HepG2 (cell line): ENCODE data around the gene ZMYM3.

ENCODE experiments used
- GABPA ChIP-seq, 2 experiments: IDR thresholded peaks; 2 replicates each; pipeline ENCODE4 v1.6.1; 2011 to 2016; ENCODE audit warnings: low read depth in 2 of 2, low read length in 1 of 2, missing biosample characterization in 1 of 2, missing genetic modification characterization in 1 of 2
- POLR2A ChIP-seq, 2 experiments: IDR thresholded peaks; 2 replicates each; pipeline ENCODE4 v1.6.1; 2011; ENCODE audit warnings: low read depth in 2 of 2, low read length in 2 of 2, mild to moderate bottlenecking in 1 of 2, moderate library complexity in 1 of 2; ENCODE audit not compliant: insufficient read depth in 1 of 2
- SRSF9 ChIP-seq: fragments of 200-400 bp; formaldehyde crosslinking; IDR thresholded peaks from 2 replicates; pipeline ENCODE4 v1.6.1; 2018; ENCODE audit warnings: borderline replicate concordance, mild to moderate bottlenecking, low read depth, low read length; ENCODE audit not compliant: insufficient read depth, poor library complexity, severe bottlenecking
- SYNCRIP ChIP-seq: fragments of 200-400 bp; formaldehyde crosslinking; IDR thresholded peaks from 2 replicates; pipeline ENCODE4 v1.6.1; 2018; ENCODE audit warnings: mild to moderate bottlenecking, low read depth, low read length; ENCODE audit not compliant: insufficient read depth
- ZNF546 ChIP-seq: sonication (generic); formaldehyde crosslinking; conservative IDR thresholded peaks from 2 replicates; pipeline ENCODE4 v1.8.1; 2023; ENCODE audit warnings: mild to moderate bottlenecking, missing genetic modification reagents
- TF ChIP-seq, protein P1 (sequence below): sonication (generic); formaldehyde crosslinking; IDR thresholded peaks from 2 replicates; pipeline ENCODE4 v1.5.0; 2020; ENCODE audit warnings: mild to moderate bottlenecking, missing genetic modification reagents, moderate library complexity

DNA sequence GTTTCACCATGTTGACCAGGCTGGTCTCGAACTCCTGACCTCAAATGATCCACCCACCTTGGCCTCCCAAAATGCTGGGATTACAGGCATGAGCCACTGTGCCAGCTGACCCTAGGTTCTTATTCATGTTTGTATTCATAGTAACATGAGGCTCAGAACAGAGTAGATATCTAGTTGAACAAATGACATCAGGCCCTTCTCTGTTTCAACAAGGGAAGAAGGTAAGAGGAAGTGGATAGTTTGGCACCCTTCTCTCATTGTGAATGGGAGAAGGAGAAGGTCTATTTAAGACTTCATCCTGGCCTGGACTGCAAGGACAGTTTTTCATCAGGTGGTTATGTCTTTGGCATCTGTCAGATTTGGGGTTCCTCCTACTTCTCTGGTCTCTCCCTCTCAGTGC is 17.1 kb downstream of the ZMYM3 start:
- TF ChIP-seq POLR2A (IDR thresholded peaks at IDR 0.05; ENCODE audit: insufficient read depth in 1 of 2, low read depth in 2 of 2, low read length in 2 of 2), result no peak
- no peak for TF ChIP-seq SRSF9
- TF ChIP-seq ZNF546, result no peak
- no peak for TF ChIP-seq GABPA (IDR thresholded peaks at IDR 0.05; ENCODE audit: low read depth, low read length)
- TF ChIP-seq GABPA (CRISPR knock-in tag; IDR thresholded peaks at IDR 0.05; ENCODE audit: low read depth), result no peak
- TF ChIP-seq, protein P1, sequence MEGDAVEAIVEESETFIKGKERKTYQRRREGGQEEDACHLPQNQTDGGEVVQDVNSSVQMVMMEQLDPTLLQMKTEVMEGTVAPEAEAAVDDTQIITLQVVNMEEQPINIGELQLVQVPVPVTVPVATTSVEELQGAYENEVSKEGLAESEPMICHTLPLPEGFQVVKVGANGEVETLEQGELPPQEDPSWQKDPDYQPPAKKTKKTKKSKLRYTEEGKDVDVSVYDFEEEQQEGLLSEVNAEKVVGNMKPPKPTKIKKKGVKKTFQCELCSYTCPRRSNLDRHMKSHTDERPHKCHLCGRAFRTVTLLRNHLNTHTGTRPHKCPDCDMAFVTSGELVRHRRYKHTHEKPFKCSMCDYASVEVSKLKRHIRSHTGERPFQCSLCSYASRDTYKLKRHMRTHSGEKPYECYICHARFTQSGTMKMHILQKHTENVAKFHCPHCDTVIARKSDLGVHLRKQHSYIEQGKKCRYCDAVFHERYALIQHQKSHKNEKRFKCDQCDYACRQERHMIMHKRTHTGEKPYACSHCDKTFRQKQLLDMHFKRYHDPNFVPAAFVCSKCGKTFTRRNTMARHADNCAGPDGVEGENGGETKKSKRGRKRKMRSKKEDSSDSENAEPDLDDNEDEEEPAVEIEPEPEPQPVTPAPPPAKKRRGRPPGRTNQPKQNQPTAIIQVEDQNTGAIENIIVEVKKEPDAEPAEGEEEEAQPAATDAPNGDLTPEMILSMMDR (CRISPR knock-in tag), result no peak
- no peak for TF ChIP-seq SYNCRIP
